Osteocyte (in vitro differentiated cells): ENCODE data around the gene NUMBL. TPM values are rescaled to one million over a fixed set of nuclear protein-coding genes. Genes with fewer than 3 reads are reported as not detected.

Source experiments
- DNase-seq: peaks from one replicate; pipeline ENCODE4 v3.0.0; 2021; ENCODE audit warnings: mixed read lengths; ENCODE audit not compliant: unreplicated experiment; ENCODE audit errors: extremely low spot score
- H3K27ac Mint-ChIP-seq: one replicate; pipeline ENCODE4 v1.8.0; 2021; ENCODE audit warnings: mild to moderate bottlenecking, mixed read lengths; ENCODE audit not compliant: unreplicated experiment
- H3K27me3 Mint-ChIP-seq: one replicate; pipeline ENCODE4 v1.8.0; 2021; ENCODE audit warnings: mixed read lengths; ENCODE audit not compliant: unreplicated experiment
- H3K36me3 Mint-ChIP-seq: one replicate; pipeline ENCODE4 v1.8.0; 2021; ENCODE audit warnings: mixed read lengths; ENCODE audit not compliant: unreplicated experiment
- H3K4me1 Mint-ChIP-seq: one replicate; pipeline ENCODE4 v1.8.0; 2021; ENCODE audit warnings: mixed read lengths; ENCODE audit not compliant: unreplicated experiment
- H3K4me3 Mint-ChIP-seq: one replicate; pipeline ENCODE4 v1.8.0; 2021; ENCODE audit warnings: mild to moderate bottlenecking, moderate library complexity, mixed read lengths; ENCODE audit not compliant: unreplicated experiment
- H3K9me3 Mint-ChIP-seq: one replicate; pipeline ENCODE4 v1.8.0; 2021; ENCODE audit warnings: mixed read lengths; ENCODE audit not compliant: unreplicated experiment
- total RNA-seq: library from RNA; stranded (reverse); gene quantifications from 2 replicates; pipeline ENCODE4 v1.2.1, GENCODE V29; 2021
- TF ChIP-seq, protein P1 (sequence below): fragments of 200-600 bp; sonication (generic); IDR thresholded peaks from 2 replicates; pipeline ENCODE4 v1.5.0; 2021; ENCODE audit warnings: antibody characterized with exemption, mild to moderate bottlenecking, moderate library complexity

NUMBL gene
- total RNA-seq, 1 donor from 2014 or later, result 67.1 TPM

GRCh38 chr19:40663695-40664692 is 26.5 kb downstream of the NUMBL start:
- TF ChIP-seq, protein P1, sequence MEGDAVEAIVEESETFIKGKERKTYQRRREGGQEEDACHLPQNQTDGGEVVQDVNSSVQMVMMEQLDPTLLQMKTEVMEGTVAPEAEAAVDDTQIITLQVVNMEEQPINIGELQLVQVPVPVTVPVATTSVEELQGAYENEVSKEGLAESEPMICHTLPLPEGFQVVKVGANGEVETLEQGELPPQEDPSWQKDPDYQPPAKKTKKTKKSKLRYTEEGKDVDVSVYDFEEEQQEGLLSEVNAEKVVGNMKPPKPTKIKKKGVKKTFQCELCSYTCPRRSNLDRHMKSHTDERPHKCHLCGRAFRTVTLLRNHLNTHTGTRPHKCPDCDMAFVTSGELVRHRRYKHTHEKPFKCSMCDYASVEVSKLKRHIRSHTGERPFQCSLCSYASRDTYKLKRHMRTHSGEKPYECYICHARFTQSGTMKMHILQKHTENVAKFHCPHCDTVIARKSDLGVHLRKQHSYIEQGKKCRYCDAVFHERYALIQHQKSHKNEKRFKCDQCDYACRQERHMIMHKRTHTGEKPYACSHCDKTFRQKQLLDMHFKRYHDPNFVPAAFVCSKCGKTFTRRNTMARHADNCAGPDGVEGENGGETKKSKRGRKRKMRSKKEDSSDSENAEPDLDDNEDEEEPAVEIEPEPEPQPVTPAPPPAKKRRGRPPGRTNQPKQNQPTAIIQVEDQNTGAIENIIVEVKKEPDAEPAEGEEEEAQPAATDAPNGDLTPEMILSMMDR, result no peak
- Mint-ChIP-seq H3K4me1 (peaks cover 15% of the 10 kb centered on the region), H3K27me3 (peaks cover 3% of the 10 kb centered on the region), H3K4me3 (peak overlapping the region; percentile 78), H3K9me3 (no peaks in the 10 kb centered on the region), H3K36me3 (peaks cover 7% of the 10 kb centered on the region), H3K27ac (peak overlapping the region; percentile 79)
- DNase-seq, result no peak

GRCh38 chr19:40662925-40663694 is 27.3 kb downstream of the NUMBL start:
- peak overlapping the region; percentile 79 for H3K27ac Mint-ChIP-seq
- H3K4me3 Mint-ChIP-seq, result peak overlapping the region; percentile 78
- H3K4me1 Mint-ChIP-seq, result peaks cover 15% of the 10 kb centered on the region
- no peaks in the 10 kb centered on the region for H3K36me3 Mint-ChIP-seq
- no peaks in the 10 kb centered on the region for H3K9me3 Mint-ChIP-seq
- TF ChIP-seq, protein P1, result peak; percentile 99
- H3K27me3 Mint-ChIP-seq, result peaks cover 3% of the 10 kb centered on the region
- peak; percentile 96 for DNase-seq

- Mint-ChIP-seq H3K4me3 (no peak overlapping the region), H3K27me3 (peaks cover 3% of the 10 kb centered on the region), H3K36me3 (no peaks in the 10 kb centered on the region), H3K27ac (no peak overlapping the region), H3K9me3 (no peaks in the 10 kb centered on the region), H3K4me1 (peaks cover 15% of the 10 kb centered on the region)
- no peak for DNase-seq
- TF ChIP-seq, protein P1, result no peak
Observed at GRCh38 chr19:40661616-40662015, 28.8 kb downstream of the NUMBL start.

- no peak overlapping the region for H3K4me3 Mint-ChIP-seq
- TF ChIP-seq, protein P1, result no peak
- no peak for DNase-seq
- no peak overlapping the region for H3K27ac Mint-ChIP-seq
- peaks cover 14% of the 10 kb centered on the region for H3K4me1 Mint-ChIP-seq
- no peaks in the 10 kb centered on the region for H3K9me3 Mint-ChIP-seq
- peaks cover 3% of the 10 kb centered on the region for H3K27me3 Mint-ChIP-seq
- H3K36me3 Mint-ChIP-seq, result no peaks in the 10 kb centered on the region
Observed at GRCh38 chr19:40659566-40659965, 30.9 kb downstream of the NUMBL start.

DNA sequence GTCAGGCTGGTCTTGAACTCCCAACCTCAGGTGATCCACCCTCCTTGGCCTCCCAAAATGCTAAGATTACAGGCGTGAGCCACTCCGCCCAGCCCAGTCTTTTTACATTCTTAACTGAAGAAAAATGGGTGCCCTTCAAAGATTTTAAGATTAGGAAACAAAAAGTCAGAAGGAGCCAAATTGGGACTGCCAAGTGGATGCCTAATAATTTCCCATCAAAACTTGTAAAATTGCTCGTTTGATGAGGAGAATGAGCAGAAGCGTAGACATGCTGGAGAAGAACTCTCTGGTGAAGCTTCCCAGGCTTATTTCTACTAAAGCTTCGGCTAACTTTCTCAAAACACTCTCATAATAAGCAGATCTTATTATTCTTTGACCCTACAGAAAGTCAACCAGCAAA is 31.3 kb downstream of the NUMBL start:
- TF ChIP-seq, protein P1, result no peak
- Mint-ChIP-seq H3K4me3 (no peak overlapping the region), H3K36me3 (no peaks in the 10 kb centered on the region), H3K4me1 (peaks cover 14% of the 10 kb centered on the region), H3K27ac (no peak overlapping the region), H3K27me3 (peaks cover 3% of the 10 kb centered on the region), H3K9me3 (no peaks in the 10 kb centered on the region)
- no peak for DNase-seq
